RWPE2 (cell line): ENCODE measurements around the gene CTNNBIP1.

Experiments
- ATAC-seq: fragments of 200-7000 bp; cut with Tn5 transposase; 3 replicates; pipeline ENCODE4 v1.9.1; 2021; ENCODE audit warnings: low read depth
- DNase-seq: peaks from one replicate; pipeline ENCODE4 v3.0.0-alpha.2; 2020; ENCODE audit warnings: low spot score
- H3K27ac ChIP-seq: fragments of 450-650 bp; 2 replicates; pipeline ENCODE4 v1.5.1; 2017; ENCODE audit warnings: mild to moderate bottlenecking; ENCODE audit not compliant: poor library complexity, severe bottlenecking
- H3K27me3 ChIP-seq: fragments of 250-450 bp; sonication (Bioruptor Pico); 2 replicates; pipeline ENCODE4 v1.5.1; 2021; ENCODE audit warnings: mild to moderate bottlenecking, moderate library complexity; ENCODE audit not compliant: insufficient read depth, poor library complexity, severe bottlenecking
- H3K36me3 ChIP-seq: fragments of 250-450 bp; sonication (Bioruptor Pico); 2 replicates; pipeline ENCODE4 v1.5.1; 2020; ENCODE audit warnings: low read depth, mild to moderate bottlenecking, moderate library complexity
- H3K4me1 ChIP-seq: fragments of 250-450 bp; sonication (Bioruptor Pico); 2 replicates; pipeline ENCODE4 v1.5.1; 2021; ENCODE audit warnings: mild to moderate bottlenecking, moderate library complexity; ENCODE audit not compliant: insufficient read depth, poor library complexity, severe bottlenecking
- H3K4me3 ChIP-seq: fragments of 250-450 bp; sonication (Bioruptor Pico); 2 replicates; pipeline ENCODE4 v1.5.1; 2021; ENCODE audit warnings: mild to moderate bottlenecking, moderate library complexity; ENCODE audit not compliant: severe bottlenecking
- H3K9me3 ChIP-seq: fragments of 250-450 bp; sonication (Bioruptor Pico); 2 replicates; pipeline ENCODE4 v1.5.1; 2021; ENCODE audit warnings: mild to moderate bottlenecking, moderate library complexity; ENCODE audit not compliant: severe bottlenecking
- CTCF ChIP-seq: fragments of 450-650 bp; IDR thresholded peaks from one replicate; pipeline ENCODE4 v1.5.1; 2017; ENCODE audit warnings: mild to moderate bottlenecking, moderate library complexity; ENCODE audit not compliant: poor library complexity, severe bottlenecking

The CTNNBIP1 gene

GRCh38 chr1:9869831-9870251, 40.2 kb downstream of the CTNNBIP1 start:
- DNase-seq: no peak
- Histone ChIP-seq H3K4me3 (no peak overlapping the region), H3K36me3 (peaks cover 31% of the 10 kb centered on the region), H3K4me1 (peaks cover 19% of the 10 kb centered on the region), H3K27ac (peak overlapping the region; percentile 37), H3K9me3 (no peaks in the 10 kb centered on the region), H3K27me3 (no peaks in the 10 kb centered on the region)
- no peak for TF ChIP-seq CTCF
- peak; percentile 35; the same call in 2 of the 3 replicates for ATAC-seq

GRCh38 chr1:9868244-9868590, 41.9 kb downstream of the CTNNBIP1 start:
- TF ChIP-seq CTCF: no peak
- Histone ChIP-seq H3K36me3 (peaks cover 39% of the 10 kb centered on the region), H3K27ac (no peak overlapping the region), H3K27me3 (no peaks in the 10 kb centered on the region), H3K9me3 (no peaks in the 10 kb centered on the region), H3K4me3 (no peak overlapping the region), H3K4me1 (peaks cover 18% of the 10 kb centered on the region)
- DNase-seq (no peak), ATAC-seq (no peak)

GRCh38 chr1:9867408-9868243, 42.4 kb downstream of the CTNNBIP1 start:
- H3K27ac ChIP-seq: no peak overlapping the region

GRCh38 chr1:9866836-9867235, 43.2 kb downstream of the CTNNBIP1 start:
- H3K4me1 ChIP-seq: peaks cover 8% of the 10 kb centered on the region
- H3K4me3 ChIP-seq: no peak overlapping the region
- TF ChIP-seq CTCF: no peak
- H3K27me3 ChIP-seq: no peaks in the 10 kb centered on the region
- ATAC-seq: no peak
- H3K9me3 ChIP-seq: no peaks in the 10 kb centered on the region
- no peak for DNase-seq
- no peak overlapping the region for H3K27ac ChIP-seq
- peaks cover 42% of the 10 kb centered on the region for H3K36me3 ChIP-seq

More at GRCh38 chr1:9867408-9868243, 42.4 kb downstream of the CTNNBIP1 start:
- DNase-seq (no peak), ATAC-seq (peak; percentile 83)
- Histone ChIP-seq H3K4me3 (no peak overlapping the region), H3K27me3 (no peaks in the 10 kb centered on the region), H3K4me1 (peaks cover 12% of the 10 kb centered on the region), H3K9me3 (no peaks in the 10 kb centered on the region), H3K36me3 (peaks cover 43% of the 10 kb centered on the region)
- peak; percentile 94 for TF ChIP-seq CTCF

- no peaks in the 10 kb centered on the region for H3K9me3 ChIP-seq
- no peak overlapping the region for H3K27ac ChIP-seq
- H3K4me3 ChIP-seq: no peak overlapping the region
- H3K27me3 ChIP-seq: no peaks in the 10 kb centered on the region
- ATAC-seq (no peak), DNase-seq (no peak)
- H3K4me1 ChIP-seq: peaks cover 8% of the 10 kb centered on the region
- TF ChIP-seq CTCF: no peak
- peaks cover 41% of the 10 kb centered on the region for H3K36me3 ChIP-seq
Observed at GRCh38 chr1:9865724-9866123, 44.3 kb downstream of the CTNNBIP1 start.
